Kidney epithelial cell (primary cell): ENCODE results near the gene MCEE. TPM values are rescaled to one million over a fixed set of nuclear protein-coding genes. Genes with fewer than 3 reads are reported as not detected.
"Not testable (repeated sequence)": the region's sequence is repeated elsewhere in the genome, so short reads cannot be mapped to it uniquely, and the experiment has no call there.

Source experiments
- DNase-seq: peaks from one replicate; pipeline ENCODE4 v3.0.0-alpha.2; 2010; ENCODE audit warnings: low read depth
- H3K27me3 ChIP-seq: 2 replicates; pipeline ENCODE4 v1.6.0; 2011; ENCODE audit warnings: low read length; ENCODE audit not compliant: control insufficient read depth, insufficient read depth
- H3K36me3 ChIP-seq: 2 replicates; pipeline ENCODE4 v1.5.1; 2011; ENCODE audit warnings: low read length; ENCODE audit not compliant: control insufficient read depth, insufficient read depth
- H3K4me3 ChIP-seq: 2 replicates; pipeline ENCODE4 v1.5.1; 2011; ENCODE audit warnings: low read depth, mild to moderate bottlenecking, control low read depth, low read length
- total RNA-seq: library from RNA; depleted of rRNA; stranded (reverse); fragments of >200 nt; gene quantifications from 2 replicates; pipeline ENCODE4 v1.2.3, GENCODE V29; 2015
- TF ChIP-seq, protein P1 (sequence below): IDR thresholded peaks from 2 replicates; pipeline ENCODE4 v1.5.1; 2011; ENCODE audit warnings: mild to moderate bottlenecking, moderate library complexity, low read length, control low read depth, inconsistent platforms; ENCODE audit not compliant: insufficient read depth, poor library complexity, severe bottlenecking

Gene MCEE
- 2.7 and 6.7 TPM in 2 replicates for total RNA-seq

GRCh38 chr2:71130152-71130904, at the start of gene MCEE, which contains the start of gene MPHOSPH10:
MCEE (minus strand) TSS chr2:71130229; CDS start chr2:71130219, 10 bp downstream.
MPHOSPH10 (plus strand) TSS chr2:71130634; CDS start chr2:71130666, 32 bp downstream.
- no peaks in the 10 kb centered on the region for H3K27me3 ChIP-seq
- peak; percentile 47 for DNase-seq
- H3K4me3 ChIP-seq: peak within 1 kb of the TSS; percentile 84
- TF ChIP-seq, protein P1, sequence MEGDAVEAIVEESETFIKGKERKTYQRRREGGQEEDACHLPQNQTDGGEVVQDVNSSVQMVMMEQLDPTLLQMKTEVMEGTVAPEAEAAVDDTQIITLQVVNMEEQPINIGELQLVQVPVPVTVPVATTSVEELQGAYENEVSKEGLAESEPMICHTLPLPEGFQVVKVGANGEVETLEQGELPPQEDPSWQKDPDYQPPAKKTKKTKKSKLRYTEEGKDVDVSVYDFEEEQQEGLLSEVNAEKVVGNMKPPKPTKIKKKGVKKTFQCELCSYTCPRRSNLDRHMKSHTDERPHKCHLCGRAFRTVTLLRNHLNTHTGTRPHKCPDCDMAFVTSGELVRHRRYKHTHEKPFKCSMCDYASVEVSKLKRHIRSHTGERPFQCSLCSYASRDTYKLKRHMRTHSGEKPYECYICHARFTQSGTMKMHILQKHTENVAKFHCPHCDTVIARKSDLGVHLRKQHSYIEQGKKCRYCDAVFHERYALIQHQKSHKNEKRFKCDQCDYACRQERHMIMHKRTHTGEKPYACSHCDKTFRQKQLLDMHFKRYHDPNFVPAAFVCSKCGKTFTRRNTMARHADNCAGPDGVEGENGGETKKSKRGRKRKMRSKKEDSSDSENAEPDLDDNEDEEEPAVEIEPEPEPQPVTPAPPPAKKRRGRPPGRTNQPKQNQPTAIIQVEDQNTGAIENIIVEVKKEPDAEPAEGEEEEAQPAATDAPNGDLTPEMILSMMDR: no peak
- no peaks in the 10 kb centered on the region for H3K36me3 ChIP-seq

GRCh38 chr2:71178836-71179235, 48.8 kb upstream of the MCEE start:
- not testable (repeated sequence) for DNase-seq, H3K36me3 ChIP-seq, H3K27me3 ChIP-seq, H3K4me3 ChIP-seq

DNA sequence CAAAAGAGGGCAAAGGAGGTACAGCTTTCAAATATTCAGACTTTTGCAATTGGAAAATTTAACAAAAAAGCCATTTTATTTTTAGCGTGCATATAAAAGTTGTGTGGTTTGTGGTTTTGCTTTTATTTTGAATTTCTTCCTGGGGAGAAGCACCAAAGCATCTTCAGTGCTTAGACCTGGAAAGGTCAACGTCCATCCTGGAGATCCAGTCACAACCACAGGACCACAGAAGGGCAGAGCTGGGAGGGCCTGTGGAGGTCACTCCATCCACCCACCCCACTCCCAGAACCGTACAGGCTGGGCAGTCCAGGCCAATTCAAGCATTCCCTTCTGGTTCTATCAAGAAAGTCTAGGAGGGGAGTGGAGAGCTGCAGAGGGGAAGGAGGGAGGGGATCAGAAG, 44.2 kb upstream of the MCEE start:
- no peak for DNase-seq
- Histone ChIP-seq H3K36me3 (no peaks in the 10 kb centered on the region), H3K27me3 (no peaks in the 10 kb centered on the region), H3K4me3 (no peak overlapping the region)
- TF ChIP-seq, protein P1: no peak

DNA sequence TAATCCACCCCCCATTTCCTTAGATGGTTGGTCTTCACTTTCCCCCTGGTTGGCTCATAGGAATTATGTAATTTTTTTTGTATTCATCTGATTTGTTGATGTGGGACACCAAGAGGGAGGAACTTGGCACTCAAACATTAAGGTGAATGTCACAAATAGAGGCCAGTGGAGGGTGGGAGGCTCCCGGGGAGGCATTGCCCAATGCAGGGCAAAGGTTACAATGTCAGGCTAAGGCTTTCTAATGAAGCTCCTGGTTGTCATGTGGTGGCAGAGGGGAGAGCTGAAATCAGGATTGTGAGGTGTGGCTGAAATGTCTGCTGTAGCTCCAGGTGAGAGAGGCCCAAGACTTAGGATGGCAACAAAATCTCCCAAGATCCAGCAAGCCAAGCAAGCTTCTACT, 43.1 kb upstream of the MCEE start:
- Histone ChIP-seq H3K4me3 (no peak overlapping the region), H3K36me3 (no peaks in the 10 kb centered on the region), H3K27me3 (no peaks in the 10 kb centered on the region)
- no peak for DNase-seq
- TF ChIP-seq, protein P1: no peak

- TF ChIP-seq, protein P1: no peak
- Histone ChIP-seq H3K4me3 (no peak overlapping the region), H3K27me3 (no peaks in the 10 kb centered on the region), H3K36me3 (no peaks in the 10 kb centered on the region)
- no peak for DNase-seq
These were observed 36.8 kb upstream of the MCEE start for GRCh38 chr2:71166812-71167211.

DNA sequence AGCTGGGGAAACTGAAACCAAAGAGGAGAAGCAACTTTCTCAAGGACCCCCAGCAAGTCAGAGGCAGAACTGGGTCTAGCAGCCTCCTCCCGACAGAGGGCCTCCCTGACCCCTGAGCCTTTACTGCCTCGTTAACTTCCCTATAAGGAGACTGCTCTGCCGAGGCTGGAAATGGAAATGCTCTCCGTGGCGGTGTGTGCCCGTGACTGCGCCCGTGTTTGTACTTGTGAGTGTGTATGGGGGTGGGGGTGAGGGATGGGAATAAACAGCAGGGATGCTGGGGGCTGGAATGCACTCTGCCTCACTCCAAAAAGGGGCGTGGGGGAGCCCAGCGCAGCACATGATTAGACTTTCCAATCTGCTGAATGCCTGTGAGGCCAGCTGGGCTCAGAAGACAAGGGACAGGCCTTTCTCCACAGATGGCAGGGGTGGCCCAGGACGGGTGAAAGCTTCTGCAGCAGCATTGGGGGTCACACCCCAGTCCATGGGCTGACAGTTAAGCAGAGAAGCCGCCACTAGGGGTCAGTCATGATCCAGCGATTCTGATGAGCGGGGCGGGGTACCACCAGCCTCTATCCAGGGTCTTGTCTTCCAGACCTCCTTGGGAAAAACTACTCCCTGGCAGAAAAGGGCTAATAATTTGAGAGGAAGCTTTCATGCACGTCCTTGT, 27.2 kb upstream of the MCEE start:
- no peaks in the 10 kb centered on the region for H3K36me3 ChIP-seq
- H3K27me3 ChIP-seq: peaks cover 19% of the 10 kb centered on the region
- no peak overlapping the region for H3K4me3 ChIP-seq
- DNase-seq: no peak
- TF ChIP-seq, protein P1: peak; percentile 65
